NOMO-1 (cell line): ENCODE measurements around the gene SLK.

Experiments used
- DNase-seq, 2 experiments: peaks; one replicate each; lab custom pipeline; 2025; ENCODE audit not compliant: unreplicated experiment in 2 of 2; lab: John Stamatoyannopoulos, UW

SLK gene

DNA sequence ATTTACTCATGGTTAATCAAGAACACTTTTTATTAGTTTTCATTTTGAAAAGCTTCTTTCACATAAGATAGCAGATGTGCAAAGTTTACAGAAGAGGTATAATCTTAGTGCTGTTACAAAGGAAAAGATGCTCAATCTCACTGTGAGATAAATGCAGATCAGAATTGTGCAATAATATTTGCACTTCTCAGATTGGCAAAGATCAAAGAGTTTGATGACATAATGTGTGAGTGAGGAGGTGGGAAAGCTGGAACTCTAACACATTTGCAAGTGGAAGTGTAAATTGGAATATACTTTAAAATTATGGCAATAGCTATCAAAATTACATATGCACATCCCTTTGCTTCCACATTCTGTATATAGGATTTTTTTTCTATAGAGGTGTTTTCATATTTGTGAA lies 27.4 kb upstream of the SLK start:
- no peak for DNase-seq

DNA sequence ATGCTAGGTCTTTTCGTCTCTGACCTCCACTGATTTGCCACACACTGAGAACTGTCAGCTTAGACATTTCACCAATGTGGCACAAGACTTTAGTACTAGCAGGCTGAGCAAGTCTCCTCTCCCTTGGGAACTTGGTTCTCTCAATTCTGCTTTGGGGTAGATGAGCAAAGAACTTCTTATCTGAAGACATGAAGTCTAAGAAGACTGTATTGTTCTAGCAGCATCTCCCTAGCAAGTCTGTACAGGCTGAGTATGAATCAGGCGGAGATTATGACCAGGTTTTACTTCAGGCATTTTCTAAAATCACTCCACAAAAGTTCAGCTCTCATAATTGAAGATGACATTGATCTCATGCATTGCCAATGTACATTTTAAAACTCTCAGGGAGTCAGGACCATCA lies 25.1 kb upstream of the SLK start:
- DNase-seq, result no peak

DNA sequence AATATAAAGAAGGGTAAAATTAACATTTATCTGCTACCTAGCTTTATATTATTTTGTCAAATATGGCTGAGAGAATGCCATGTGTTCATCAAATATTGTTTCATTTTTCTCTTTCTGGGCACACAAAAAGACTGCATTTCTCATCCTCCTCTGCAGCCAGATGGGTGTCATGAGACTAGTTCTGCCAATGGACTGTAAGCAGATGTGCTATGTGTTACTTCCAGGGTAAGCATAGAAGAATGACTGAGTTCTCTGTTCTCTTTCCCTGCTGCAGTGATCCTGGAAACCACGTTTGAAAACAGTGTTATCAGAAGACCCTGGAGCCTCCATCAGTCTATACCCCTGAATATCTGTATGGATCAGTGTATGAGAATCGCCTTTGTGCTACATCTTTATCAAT lies 24.1 kb upstream of the SLK start:
- no peak for DNase-seq

DNA sequence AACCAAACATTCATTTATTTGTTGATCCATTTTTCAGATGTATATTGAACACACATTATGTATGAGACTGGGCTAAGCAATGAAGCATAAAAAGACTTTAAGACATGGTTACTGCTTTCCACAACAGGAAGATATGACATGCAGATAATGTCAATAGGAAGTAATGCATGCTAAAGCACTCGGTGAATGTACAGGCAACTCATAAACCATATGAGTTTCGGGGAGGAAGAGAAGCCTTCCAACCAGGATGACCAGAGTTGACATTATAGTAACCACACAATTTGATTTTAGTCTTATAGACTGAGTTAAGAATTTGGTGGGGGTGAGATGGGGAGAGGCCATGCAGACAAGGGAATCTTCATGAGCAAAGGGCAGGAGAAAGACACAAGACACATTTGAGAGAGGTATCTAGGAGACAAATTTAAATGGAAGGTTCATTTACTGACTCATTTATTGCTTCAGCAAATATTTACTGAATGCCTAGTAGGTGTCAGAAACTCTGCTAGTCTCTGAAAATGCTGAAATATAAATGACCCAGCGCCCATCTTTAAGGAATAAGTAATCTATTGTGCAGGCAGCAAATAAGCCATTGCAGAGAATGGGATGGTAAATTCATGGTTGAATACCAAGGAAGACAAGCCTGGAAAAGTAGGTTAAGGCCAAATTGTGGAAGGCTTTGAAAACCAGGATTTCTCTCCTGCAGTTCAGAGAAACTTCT lies 19.0 kb upstream of the SLK start:
- no peak for DNase-seq

DNA sequence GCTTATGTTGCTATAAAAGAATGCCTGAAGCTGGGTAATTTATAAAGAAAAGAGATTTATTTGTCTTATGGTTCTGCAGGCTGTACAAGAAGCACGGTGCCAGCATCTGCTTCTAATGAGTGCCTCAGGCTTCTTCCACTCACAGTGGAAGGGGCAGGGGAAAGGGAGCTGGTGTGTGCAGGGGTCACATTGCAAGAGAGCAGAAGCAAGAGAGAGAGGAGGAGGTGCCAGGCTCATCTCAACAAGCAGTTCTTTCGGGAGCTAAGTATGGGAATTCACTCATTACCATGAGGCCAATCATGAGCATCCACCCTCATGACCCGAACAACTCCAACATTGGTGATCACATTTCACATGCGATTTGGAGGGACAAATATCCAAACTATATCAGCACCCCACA lies 17.2 kb upstream of the SLK start:
- no peak for DNase-seq

DNA sequence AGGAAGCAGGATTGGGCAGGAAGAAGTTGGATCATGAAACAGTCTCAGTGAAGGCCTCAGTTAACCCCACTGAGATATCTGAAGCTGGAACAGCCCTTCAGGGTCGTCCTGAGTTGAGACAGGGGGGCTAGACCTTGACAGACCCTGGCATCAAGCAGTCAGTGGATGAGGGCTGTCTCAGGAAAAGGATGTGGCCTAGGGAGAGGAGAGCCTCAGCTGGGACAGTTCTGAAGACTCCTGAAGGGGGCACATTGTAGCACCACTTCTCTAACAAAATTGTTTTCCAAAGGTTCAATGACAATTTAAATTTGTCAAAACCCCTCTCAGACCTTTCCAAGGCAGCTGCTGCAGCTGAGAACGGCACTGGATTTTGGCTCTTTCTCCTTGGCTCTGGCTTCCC lies 15.8 kb upstream of the SLK start:
- no peak for DNase-seq

DNA sequence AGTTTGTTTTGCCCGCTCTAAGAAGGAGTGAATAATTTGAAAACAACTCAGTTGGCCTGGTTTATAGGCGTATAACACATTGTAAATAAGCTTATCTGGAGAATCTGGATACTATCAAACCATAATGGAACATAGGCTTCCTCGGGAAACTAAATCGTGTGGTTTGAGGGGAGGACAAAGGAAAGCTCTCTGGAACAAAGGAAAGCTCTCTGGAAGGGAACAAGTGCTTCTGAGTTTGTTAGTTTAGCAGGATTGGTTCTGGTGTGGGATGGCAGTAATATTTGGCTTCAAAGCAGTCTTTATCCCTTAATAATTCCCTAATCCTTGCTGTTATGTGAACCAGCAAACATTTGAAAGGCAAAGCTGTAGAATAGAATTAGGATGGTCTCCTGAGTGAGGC lies 15.0 kb upstream of the SLK start:
- no peak for DNase-seq

DNA sequence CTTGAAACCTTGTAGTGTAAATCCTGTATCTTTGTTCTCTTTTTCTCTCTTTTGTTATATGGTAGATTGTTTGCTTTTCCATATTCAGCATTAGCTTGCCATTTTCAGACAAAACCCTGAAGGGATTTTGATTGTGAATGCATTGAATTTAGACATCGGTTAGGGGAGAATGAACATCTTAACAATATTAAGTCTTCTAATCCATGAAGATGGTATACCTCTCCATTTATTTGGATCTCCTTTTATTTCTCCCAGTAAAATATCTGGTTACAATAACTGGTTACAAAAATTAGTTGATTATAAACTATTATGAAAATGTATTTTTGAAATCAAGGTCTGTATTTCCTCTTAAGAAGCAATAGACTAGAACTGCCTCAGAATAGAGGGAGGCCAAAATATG lies 12.4 kb upstream of the SLK start:
- no peak for DNase-seq

DNA sequence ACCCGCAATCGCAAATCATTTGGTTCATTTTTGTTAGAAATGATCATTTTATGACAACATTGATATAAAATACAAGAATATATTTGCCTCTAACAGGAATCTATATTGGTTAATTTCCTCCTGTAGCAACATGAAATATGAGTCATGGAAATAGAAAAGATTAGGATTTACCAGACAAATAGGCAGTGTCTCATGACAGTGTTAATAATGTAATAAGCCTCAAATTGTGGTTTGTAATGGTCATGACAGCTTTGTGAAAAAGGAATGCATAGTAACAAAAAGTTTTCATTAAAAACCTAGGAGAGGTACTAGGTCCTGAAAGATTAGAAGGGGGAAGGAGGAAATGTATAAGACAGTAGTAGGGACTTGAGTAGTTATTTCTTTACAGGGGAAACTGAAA lies 7.9 kb upstream of the SLK start:
- DNase-seq, result no peak

DNA sequence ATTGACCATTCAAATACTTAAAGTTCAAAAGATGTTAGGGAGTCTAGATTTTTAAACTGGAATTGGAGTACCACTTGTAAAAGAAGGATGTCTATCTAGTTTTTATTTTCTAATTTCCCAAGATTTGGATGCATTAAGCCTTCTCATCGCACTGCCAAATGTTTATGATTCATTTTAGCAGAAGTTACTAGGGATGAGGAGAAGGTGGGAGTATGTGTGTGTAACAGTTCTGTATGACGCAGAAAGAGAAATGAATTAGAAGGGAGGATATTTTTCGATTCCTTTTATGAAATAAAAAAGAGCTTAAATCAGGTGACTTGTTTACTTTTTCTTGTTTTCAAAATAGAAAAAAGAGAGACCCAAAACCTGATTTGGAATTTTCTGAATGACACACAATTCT lies 6.8 kb upstream of the SLK start:
- DNase-seq, result no peak

DNA sequence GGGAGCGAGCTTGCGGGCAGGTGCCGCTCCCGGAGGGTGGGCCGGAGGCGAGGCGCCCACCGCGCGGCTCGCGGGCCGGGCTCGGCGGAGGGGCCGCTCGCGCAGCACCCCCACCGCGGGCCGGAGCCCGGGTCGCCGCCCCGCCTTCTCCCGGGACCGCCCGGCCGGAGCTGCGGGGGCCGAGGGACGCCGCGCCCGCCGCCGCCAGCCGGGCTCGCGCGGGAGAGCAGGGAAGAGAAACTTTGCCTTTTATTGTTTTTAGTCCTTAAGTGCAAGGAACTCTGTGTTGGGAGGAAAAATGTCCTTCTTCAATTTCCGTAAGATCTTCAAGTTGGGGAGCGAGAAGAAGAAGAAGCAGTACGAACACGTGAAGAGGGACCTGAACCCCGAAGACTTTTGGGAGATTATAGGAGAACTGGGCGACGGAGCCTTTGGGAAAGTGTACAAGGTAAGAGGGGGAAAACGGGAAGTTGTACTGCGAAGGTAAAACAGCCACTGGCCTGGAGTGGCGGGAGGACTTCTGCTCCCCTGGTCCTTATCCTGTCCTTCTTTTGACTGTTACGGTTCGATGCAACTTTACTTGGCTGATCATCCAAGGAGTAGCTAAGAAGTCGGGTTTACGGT lies 620 bp downstream of the SLK start:
- DNase-seq, result peak; percentile 30 to 34

DNA sequence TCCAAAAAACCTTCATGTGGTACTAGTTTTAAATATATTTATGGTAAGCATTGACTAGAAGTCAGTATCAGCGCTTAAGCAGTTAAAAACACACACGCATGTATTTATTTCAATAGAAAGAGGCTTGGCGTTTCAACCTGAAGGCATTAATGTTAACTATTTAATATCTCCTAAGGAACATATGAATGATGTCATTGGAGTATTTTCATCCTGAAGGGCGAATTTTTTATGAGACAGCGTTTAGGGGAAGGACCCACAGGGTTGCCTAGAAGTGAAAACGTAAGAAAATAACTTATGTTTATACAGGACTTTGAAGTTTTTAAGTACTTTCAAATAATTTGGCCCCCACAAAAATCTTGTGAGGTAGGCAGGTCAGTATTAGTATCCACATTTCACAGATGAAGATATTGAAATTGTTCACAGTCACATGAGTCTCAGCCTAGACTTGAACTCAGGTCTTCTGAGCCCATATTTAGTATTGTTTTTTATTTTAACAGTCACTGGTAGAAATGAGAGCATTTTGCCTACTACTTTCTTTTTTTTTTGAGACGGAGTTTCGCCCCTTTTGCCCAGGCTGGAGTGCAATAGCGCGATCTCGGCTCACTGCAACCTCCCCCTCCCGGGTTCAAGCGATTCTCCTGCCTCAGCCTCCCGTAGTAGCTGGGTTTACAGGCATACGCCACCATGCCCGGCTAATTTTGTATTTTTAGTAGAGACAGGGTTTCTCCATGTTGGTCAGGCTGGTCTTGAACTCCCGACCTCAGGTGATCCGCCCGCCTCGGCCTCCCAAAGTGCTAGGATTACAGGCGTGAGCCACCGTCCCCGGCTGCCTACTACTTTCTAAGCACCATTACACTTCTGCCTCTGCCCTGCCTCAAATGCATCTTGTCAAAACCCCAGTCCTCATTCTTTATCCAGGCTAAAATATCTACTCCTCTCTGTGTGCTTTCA lies 1.8 kb downstream of the SLK start:
- DNase-seq, result no peak

DNA sequence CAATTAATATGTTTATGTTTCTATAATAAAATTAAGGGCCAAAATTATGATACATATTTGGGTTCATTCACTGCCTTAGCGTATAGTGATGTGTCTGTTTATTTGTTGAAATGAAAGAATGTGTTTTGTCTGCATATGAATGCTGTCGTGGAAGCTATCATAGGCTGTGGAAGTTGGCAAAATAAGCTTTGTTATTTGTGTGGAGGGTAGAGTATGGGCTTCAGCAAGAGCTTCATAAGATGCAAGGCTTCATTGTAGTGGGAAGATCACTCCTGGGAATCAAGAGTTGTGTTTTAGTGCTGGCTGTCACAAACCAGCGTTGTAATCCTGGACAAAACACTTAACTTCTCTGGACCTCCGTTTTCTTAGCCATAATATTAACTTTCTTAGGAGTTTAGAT lies 2.5 kb downstream of the SLK start:
- DNase-seq, result no peak

DNA sequence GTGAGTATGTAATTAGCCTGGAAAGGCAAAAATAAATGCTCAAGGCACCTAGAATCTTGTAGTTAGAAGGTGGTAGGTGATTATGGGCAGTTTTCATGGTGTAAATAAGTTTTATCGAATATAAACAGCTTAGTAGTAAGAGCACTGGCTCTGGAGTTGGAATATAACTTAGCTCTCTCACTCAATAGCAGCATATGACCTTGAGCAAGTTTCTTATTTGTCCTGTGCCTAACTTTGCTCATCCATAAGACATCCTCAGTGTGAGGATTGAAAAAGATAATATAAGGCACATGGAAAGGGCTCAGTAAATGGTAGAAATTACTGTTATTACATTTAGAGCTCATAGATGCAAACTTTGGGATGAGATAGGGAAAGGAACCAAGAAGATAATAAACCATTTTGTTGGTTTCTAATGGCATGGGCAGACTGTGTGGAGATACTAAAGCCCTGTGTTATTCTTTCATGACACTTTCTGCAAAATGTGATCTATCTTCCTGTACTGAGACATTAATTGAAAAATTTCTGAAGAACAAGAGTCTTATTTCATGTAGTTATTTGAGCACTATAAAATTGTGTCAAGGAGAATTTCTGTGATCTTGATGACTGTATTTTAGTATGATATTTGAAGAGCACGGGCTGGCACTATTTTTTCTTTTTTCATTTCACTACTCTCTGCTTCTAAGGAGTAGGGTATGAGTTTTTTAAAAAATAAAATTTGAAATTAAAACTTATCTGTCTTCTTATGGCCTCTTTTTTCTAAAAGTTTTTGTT lies 3.1 kb downstream of the SLK start:
- no peak for DNase-seq

DNA sequence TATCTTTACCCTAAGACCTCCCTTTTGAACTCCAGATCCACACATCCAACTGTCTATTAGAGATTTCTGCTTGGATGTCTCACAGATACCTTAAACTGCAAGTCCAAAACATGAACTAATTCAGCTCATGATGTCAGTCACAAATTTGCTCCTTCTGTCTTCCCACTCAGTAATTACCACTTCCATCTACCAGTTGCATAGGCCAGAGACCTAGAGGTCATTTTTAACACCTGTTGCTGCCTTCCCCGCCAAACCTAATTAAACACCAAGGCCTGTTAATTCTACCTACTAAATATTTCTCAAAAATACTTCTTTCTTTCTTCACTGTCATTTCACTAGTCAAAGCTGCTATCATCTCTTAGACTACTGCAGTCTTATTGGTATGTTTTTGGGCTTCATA lies 8.2 kb downstream of the SLK start:
- DNase-seq, result no peak

DNA sequence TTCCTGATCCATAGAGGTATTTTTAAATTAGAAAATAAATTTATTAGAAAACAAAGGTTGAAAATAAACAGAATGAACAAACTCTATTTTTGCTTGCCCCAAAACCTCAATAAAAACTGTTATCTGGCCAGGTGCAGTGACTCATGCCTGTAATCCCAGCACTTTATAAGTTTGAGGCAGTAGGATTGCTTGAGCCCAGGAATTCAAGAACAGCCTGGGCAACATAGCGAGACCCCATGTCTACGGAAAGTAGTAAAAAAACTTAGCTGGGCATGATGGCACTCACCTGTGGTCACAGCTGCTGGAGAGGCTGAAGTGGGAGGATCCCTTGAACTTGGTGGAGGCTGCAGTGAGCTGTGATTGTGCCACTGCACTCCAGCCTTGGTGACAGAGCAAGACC lies 10.3 kb downstream of the SLK start:
- no peak for DNase-seq

DNA sequence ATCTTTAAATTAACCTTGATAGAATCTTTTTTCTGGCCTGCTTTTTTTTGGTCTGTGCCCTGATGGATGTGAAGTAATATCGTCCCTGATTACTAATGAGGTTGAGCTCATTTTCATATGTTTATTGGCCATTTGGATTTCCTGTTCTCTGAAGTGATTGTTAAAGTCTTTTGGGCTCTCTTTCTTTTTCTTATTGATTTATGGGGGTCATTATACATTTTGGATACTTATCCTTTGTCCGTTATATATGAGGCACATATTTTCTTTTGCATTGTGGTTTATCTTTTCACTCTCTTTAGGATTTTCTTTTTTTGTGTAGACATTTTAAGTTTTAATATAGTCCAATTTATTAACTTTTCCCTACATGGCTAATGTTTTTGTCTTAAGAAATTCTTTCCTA lies 12.6 kb downstream of the SLK start:
- DNase-seq, result no peak

DNA sequence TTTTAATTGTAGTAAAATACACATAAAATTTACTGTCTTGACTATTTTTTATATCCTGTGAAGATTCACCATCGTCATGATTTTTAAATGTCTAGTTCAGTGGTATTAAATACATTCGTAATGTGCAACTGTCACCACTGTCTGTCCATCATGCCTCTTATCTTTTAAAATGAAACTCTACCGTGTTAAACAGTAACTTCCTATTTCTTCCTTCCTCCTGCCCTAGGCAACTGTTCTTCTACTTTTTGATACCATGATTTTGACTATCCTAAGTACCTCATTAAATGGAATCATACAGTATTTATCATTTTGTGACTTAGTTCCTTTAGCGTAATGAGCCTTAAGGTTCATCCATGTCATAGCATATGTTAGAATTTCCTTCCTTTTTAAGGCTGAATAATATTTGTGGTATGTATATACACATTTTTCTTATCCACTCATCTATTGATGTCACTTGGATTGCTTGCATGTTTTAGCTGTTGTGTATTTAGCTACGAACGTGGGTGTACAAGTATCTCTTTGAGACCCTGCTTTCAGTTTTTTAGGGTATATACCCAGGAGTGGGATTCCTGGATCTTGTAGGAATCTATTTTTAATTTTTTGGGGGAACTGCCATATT lies 13.5 kb downstream of the SLK start:
- peak in 1 of 2 experiments; percentile 29 for DNase-seq

DNA sequence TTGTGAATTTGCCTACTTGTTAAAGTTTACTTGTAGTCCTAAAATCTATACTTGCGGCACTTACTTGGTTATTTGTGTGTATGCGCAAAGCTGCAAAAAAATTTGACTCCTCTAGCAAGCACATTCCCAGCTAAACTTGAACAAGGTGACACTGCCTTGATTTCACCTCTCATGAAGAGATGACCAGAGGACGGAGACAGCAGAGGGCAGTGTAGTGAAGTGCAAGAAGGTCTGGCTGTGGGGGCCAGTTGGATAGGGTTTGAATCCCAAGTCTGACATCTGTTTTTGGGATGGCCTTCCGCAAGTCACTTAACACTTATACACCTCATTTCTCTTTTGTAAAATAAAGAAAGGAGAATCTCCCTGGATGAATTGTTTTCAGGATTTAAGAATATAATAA lies 15.7 kb downstream of the SLK start:
- no peak for DNase-seq

DNA sequence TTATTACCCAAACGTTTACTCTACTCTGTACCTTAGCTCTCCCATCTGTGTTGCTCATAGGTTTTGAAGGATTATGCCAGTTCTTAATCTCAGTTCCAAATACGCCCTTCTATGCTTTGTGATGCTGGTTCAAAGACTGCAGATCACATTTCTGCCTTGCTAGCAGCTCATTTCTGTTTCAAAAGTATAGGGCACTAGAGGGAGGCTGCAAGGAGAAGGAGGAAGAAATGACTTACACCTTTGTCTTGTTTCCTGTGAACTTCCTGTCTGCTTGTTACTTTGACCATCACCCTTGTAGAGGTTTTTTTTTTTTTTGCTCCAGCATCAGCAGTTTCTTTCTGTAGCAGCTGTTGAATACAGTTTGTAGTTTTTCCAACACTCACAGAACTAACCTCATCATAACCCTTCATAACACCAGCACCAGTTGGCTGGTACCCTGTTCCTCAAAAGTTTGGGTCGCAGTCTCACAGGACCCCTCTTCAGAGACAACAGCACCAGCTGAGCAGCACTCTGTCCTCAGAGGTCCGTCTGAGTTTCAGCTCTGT lies 16.5 kb downstream of the SLK start:
- DNase-seq, result no peak
